ENCODE data around the gene DPYSL4.

Gene DPYSL4

DNA sequence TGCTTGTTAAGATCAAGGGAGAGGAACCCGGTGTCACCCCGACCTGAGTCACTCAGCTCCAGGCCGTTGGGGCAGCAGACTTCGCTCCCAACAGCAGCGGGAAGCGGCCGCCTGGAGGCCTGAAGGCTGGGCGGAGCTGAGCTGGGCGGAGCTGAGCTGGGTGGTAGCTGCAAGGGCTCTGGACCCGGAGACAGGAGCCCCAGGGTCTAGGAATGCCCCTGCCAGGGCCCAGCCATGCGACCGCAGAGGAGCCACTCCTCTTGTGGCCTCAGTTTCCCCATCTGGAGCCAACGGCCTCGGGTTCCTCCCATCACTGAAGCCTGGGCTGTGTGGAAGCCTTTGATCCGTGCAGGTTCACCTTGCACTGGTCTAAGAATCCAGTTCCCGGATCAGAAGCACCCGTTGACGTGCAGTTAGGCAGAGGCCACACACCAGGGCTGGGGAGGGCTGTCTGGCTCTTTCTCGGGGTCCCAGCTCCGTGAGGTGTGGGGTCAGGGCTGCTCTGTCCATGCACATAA is 21.9 kb upstream of the DPYSL4 start:
- no peak for DNase-seq

DNA sequence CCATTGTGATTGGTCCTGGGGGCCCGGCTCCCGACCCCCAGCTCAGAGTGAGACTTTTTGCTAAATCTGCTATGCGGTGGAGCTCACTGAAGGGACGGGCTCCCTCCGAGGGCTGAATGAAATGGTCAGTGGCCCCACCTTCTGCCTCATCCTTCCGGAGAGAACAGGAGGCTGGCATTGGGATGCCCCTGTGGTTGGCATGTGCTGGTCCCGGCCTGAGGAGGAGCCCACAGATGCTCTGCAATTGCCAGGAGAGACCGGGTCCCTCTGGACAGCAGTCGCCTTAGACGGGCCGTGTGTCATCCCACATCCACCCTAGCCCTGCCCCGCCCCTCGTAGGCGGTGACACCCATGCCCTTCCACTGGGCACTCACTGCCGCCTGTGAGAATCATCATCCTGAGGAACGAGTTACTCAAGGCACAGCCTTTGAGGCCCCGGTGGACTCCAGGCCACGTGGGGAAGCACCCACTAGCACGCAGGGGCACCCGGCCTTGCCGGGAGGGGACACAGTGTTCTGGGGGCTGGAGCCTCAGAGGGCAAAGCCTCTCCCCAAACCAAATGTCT is 21.2 kb upstream of the DPYSL4 start:
- no peak for DNase-seq

DNA sequence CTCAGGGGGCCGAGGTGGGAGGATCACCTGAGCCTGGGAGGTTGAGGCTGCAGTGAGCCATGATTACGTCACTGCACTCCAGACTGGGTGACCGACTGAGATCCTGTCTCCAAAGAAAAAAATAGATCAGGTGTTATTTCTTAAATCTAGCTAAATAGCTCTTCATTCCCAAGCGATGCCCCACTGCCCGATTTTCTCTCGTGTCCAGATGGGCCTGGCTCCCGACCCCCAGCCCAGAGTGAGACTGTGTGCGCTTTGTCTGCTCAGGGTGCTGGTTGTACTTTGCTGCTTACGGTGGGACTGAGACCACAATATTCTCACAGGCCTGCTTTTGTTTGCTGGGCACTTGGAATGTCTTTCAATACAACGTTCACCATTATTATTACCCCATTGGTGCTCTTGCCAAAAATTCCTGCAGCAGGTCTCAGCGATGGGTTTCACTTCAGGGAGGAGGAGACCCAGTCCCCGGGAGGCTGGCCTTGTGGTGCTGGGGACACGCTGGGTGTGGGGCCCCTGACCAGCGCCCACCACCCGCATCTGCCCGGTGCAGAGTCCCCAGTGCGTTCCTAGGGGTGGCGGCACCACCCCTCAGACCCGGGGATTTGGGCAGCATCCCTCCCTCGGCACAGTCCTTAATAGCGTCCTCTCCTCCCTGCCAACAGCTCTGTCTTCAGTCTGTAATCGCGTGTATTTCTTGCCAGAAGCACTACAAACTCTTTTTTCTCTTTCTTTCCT is 20.4 kb upstream of the DPYSL4 start:
- no peak for DNase-seq

DNA sequence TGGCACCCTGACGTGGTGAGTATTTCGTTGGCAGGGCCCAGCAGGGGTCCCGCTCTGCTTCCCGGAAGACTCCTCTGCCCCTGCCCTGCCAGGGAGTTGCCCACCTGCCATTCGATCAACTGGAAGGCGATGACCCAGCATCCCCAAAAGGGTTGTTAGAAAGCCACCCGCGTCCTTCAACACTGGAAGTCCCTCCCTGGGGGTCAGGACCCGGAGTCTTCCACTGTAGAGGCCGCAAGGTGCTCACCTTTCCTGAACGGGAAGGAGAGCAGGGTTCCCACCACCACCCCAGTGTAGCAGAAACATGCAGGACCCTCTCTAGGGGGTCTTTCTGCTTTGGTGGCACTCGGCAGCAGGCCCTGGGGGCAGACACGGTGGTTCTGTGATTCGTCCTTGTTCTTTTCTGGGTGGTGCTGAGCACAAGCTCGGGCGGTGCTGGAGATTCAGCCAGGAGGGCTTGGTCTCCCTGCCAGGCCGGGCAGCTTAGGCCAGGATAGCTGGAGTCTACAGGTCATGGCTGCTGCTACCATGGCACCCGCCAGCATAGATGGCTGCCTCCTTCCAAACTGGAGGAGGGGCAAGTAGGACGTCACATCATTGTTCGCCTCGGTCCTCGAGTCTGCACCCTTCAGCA is 19.6 kb upstream of the DPYSL4 start:
- no peak for DNase-seq

DNA sequence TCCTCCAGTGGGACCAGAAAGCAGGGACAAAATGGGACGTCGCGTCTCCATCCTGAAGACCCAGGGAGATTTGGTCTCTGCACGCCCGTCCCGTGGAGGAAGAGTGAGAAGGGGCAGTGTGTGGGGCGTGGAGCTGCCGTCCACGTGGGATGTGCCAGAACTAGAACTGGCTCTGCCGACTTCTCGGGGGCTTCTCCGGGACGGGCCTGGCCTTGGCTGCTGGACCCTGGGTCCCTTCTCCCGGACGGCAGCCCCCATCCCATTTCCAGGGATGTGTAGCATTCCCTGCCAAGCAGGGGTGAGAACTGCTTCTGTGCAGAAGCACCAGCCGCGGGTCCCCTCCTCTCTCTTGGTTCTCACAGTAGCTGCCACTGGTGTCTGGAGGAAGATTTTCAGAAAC is 18.8 kb upstream of the DPYSL4 start:
- no peak for DNase-seq

DNA sequence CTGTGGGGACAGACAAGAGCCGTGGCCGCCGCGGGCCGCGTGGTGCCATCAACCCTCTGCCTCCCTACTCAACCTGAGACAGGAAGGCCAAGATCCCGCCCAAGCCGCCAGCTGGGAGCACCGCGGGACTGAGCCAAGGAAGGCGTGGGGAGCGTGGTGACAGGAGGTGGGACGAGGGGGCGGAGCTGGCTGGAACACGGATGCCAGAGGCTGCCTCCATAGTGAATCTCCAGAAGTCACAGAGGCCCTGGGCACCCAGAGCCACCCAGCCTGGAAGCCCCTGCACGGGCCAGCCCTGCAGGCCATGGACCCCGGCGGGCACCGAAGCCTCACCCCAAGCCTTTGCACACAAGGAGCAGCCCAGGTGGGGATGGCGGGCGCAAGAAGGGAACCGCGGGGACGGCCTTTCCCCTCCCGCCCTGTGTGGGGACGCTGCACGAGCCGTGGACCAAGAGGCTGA is 18.1 kb upstream of the DPYSL4 start:
- DNase-seq, result no peak

DNA sequence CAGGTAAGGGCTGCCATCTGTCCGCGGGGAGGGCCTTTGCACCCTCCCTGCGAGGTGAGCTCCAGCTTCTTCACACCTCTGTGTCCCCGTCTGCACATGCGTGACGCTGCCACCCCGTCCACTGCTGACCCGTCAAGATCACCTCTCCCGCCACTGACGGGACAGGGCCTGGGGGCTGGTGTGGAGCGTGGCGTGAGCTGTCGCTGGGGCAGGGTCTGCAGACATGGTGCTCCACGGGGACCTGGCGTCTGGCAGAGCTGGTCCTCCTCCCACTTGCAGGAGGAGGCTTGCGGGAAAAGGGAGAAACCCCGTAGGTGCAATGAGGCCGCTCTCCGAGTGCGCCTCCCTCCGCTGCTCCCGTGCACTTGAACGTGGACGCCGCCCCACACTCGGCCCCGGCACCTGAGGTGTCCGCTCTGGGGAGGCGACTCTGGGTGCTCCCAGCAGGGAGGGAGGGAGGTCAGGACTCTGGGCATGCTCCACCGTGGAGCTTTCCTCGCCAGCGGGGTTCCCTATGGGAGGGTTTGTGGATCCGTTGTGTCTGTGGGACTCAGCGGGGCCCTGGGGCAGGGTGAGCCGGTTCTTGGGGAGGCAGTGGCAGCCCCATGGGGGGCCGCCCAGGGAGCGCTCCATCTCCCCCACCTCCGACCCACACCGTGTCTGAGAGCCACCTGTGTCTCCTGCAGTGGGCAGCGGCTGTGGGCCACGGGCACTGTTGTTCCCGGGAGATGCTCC is 17.6 kb upstream of the DPYSL4 start:
- no peak for DNase-seq

DNA sequence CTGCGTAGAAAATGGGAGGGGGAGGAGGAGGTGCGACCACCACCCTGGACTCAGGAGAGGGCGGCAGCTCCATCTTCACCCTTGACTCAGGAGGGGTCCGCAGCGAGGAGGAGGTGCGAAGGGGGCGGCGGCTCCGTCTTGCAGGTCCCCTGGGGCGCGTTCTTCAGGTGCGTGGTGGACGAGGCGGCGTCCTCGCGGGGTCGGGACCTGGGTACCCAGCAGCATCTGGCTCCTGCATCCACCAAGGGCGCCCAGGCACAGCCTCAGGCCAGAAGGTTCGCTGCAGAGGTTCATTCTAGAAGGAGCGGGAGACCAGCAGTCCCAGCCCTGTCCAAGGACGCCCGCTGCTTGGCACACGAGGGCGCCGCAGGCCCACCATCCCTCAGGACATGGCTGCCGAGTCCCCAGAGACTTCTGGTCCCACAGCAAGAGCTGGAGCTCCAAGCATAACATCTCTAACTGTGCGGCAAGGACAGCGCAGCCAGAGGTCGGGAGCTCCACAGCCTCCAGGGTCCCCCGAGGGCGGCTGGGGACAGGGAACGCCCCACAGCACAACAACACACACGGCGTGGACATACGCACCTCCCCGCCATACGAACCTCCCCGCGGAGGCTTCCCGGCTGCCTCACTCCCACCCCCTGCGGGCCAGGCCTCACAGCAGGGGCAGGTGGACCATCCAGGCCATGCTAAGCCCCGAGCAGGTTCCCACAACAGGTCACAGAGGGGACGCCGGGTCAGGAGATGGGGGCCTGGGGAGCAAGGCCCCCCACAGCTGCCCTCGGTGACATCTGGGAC is 16.8 kb upstream of the DPYSL4 start:
- no peak for DNase-seq

DNA sequence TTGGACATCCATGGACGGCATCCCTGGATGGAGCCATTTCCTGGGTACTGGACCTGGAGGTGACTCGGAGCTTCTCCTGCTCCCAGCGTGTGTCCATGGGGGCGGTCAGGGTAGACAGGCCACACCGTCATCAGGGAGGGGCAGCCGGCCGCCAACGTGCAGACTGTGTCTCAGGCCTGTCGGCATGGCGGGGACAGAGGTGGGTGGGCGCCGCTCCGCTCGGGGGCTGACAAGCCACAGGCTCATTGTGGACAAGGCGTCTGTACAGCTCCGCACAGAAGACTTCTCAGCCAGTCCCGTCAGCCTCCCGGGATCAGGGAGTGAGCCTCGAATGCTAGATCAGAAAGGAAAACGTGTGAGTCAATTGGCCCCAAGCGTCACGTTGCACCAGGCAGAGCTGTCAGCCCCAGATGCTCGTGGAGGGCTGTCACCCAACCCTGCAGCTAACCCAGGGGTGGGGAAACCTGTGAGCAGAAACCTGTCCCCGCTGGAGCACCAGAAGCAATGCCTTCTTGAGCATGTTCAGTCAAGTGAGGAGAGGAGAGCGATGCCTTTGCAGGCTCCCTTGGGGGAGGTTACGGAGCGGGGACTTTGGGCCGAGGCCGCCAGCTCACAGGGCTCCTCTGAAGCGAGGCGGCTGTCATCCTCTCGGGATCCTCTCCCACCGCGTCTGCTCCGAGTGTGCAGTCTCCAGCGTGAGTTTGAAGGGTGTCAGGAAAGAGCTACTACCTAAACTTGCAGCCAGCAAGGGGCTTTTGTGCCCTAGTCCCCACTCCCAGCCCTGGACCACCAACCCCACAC is 16.0 kb upstream of the DPYSL4 start:
- DNase-seq, result no peak

DNA sequence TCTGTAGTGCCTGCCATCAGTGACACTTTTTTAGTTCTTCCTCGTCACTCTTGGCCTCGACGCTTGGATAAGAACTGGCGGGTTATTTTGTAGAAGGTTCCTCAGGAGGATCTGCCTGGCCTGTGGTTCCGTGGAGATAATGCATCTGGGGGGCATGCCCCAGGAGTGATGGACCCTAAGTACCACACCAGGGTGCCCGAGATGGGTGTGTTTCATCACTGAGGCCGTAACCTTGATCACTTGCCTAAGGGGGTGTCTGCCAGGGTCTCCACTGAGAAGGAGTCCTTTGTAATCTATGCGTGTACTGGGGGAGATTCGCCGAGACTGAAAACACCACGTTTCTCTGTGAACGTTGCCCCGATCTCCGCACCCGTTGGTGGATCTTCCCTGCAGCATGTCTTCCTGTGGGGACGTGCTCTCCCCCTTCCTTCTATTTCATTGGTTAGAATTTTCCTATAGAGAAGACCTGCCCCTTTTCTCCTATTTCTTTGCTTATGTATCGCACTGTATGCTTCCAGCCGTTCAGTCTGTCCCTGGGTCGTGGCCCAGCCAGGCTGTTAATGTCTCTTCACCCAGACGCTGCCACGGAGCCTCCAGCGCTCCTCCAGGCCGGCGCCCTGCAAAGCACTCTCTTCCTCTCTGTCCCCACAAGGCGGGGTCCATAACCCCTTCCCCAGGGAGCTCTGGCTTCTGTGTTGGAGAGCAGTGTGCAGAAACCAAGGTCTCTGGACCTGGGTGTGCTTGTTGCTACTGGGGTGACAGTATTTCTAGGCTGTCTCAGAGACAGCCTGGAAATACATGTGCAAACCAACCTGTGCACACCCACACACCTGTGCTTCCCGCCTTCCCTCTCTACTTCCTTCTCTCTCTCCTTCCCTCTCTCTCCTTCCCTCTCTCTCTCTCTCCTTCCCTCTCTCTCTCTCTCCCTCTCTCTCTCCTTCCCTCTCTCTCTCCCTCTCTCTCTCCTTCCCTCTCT is 14.4 kb upstream of the DPYSL4 start:
- no peak for DNase-seq

DNA sequence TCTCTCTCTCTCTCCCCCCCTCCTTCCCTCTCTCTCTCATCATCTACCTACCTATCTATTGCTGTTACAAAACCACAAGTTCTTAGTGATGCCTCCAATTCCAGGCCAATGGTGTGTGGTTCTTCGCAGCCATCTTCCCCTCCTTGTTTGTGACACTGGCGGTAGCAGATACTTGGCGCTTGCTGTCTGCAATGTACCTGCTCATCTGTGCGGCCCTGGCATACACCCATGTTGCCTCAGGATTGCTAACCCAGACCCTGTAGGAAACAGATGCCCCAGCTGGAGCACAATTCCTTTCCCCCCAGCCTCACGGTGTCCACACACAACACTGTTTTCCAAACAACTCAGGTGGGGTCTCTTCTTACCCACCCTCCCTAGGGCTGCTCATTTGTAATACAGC is 13.6 kb upstream of the DPYSL4 start:
- no peak for DNase-seq

DNA sequence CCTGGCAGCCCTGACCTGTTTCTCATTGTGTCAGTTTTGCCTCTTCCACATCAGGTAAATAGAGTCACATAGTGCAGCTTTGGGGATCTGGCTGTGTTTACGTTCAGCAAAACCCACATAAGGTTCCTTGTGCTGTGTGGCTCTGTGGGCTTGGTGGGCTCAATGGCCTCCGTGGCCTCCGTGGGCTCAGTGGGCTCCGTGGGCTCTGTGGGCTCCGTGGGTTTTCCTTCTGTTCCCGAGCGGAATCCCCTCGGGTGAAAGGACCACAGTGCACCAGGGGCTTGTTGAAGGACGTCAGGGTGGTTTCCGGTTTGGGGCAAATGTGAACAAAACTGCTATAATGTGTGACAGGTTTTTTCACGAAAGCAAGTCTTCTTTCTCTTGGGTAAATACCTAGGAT is 12.5 kb upstream of the DPYSL4 start:
- DNase-seq, result no peak

DNA sequence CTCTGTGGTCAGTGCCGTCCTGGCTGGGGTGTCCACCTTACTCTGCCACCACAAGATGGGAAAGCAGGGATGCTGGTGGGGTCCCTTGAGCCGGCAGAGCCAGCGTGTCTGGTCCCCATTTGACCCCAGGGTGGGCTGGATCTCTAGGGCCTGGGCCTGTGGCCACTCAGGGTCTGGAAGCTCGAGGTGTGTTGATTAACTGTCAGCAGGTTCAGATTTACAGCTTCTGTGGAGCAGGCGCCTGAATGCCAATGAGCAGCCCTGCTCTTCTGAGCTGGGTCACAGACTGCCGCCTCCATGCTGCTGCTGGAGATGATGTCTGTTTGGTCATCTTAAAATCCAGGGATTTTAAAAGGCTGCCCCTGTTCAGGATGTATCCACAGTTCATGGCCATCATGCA is 11.3 kb upstream of the DPYSL4 start:
- no peak for DNase-seq

DNA sequence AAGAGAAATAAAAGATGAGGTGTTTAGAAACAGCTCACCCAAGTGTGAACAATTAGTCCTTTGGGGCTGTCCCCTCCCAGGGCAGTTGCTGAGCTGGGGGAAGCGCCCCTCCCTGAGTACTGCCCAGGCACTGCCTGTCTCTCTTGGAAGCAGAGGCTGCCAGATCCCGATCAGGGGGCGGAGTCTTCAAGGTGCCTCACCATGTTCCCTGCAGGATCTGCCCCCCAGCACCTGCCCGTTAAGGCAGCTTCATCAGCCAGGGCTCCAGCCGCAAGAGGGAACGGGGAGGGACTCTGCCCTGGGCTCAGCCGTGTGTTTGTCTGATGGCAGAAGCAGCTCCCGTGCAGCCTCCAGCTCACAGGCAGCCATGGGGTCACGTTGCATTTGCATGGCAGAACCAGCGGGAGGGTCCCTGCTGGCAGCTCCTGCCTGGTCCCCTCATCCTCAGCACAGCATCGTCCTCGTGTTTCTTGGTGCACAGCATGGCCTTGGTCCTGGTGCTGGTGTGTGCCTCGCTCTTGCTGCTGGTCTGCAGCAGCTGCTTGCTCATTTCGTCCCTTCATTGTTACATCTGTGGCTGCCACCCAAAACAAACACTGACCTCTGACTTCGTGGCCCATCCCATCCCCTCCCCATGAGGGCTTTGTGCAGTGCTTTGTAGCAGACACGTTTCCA is 10.7 kb upstream of the DPYSL4 start:
- peak; percentile 75 for DNase-seq

DNA sequence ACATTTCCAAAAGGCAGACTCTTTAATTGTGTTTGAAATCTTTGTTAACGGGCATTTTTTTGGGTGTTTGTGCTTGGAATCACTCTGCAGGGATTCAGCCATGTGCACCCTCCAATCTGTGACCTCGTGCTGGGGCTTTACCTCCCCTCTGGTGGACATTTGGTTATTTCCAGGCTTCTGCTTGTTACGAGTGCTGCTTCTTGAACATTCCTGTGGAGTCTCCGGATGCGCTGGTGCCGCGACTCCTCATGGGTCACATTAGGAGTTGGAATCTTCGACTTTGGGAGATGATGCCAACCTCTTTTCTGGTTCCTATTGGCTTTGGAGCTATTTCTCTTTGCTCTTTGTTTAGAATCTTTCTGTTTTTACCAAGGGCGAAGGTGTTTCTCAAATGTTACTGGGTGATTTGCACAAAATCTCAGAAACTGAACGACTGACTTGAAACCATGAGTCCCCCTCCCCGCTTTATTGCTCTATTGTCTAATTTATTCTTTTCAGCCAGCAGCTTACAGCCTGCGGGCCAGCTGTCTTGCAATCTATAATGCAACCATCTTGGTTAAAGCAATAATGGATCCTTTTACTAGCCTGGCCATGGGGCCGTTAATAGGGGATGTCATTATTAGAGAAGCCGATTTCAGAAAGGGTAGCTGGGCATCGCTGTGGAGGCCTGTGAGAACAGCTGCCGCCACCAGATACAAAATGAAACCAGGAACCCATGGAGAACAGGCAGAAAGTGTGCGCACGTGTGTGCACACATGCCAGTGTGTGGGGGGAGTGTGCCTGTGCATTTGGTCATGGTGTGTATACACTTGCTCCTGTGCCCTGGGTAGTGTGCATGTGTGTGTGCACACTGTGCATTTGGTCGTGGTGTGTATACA is 9.9 kb upstream of the DPYSL4 start:
- no peak for DNase-seq

DNA sequence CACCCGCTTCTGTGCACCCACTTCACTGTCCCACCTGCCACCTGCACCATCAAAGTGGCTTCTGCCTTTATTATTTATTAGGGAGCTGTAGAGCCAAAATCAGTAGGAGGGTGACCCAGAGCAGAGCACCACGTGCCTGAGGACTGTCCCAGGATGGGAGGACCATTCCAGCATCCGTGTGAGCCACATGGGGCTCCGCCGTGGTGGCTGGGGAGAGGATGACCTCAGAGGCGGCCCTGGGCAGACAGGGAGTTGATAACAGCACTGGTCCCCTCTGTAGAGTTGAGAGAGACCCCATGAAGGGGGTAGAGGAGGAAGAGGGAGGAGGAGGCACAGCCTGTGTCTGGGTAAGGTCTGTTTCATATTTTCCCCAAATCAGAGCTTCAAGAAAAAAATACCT is 8.7 kb upstream of the DPYSL4 start:
- no peak for DNase-seq

DNA sequence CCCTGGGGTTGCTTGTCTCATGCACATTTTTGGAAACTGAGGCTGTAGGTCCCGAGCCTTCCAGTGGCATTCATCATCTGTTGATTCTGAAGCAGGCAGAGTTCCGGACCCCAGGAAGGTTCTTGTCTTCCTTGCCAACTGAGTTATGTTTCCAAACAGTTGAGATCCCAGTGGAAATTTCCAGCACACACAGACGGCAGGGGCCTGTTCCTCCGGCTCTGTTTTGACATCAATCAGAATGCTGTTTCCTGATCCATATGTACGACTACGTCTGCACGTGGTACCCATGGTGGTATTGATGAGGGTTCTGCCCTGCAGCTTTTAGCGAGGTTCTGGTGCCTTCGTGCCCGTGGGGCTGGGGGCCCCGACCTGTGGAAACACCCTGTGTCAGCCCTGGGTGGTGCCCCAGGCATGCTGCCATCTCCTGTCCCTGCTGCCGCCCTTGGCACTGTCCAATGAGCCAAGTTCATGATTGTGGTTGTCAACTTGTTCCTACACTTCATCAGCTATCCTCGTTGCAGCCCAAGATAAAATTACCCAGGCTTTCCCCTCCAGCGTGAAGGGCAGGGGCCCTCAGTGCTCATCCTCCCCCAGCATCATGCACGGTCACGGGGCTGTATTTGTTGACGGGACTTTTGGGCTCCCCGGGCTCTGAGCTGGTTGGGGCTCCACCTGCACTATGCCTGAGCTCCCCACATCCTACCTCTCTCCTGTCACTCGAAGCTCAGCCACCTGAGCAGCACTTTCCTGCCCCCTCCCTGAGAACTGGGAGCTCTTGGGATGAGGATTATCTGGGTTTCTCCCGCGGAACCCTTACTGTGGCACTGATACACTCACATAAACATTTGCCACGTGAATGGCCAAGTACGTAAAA is 7.8 kb upstream of the DPYSL4 start:
- no peak for DNase-seq
